ENCODE results near the gene NTSR1. TPM values are rescaled to one million over a fixed set of nuclear protein-coding genes. Genes with fewer than 3 reads are reported as not detected.

NTSR1 gene
- total and polyA plus RNA-seq, 2 of the 8 experiments (the other 6 are each of a cell fraction or from before 2014, with no cell fraction given) = 0.53 to 0.89 TPM

DNA sequence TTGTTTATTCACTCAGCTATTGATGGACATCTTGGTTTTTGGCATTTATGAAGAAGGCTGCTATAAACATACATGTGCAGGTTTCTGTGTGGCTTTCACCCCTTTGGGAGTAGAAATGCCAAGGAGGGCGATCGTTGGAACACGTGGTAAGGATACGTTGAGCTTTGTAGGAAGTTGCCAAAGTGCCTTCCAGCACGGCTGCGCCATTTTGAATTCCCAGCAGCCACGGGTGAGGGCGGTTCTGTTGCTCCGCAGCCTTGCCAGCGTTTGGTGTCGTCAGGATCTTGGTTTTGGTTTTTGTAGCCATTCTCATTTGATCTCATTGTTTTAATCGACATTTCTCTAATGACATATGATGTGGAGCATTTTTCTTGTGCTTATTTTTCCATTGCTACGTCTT lies 21.8 kb downstream of the NTSR1 start:
- no peak for DNase-seq (ENCODE audit: low read depth in 1 of 2, low spot score in 2 of 2)
- no peaks in the 10 kb centered on the region for H3K9me3 ChIP-seq (ENCODE audit: insufficient read depth in 2 of 2, low read depth in 1 of 2, low read length in 1 of 2)
- no peaks in the 10 kb centered on the region; a peak in 1 of 7 replicates for H3K27me3 ChIP-seq (replicated peaks in 1 of 4; ENCODE audit: control insufficient read depth in 3 of 4, extremely low read depth in 1 of 4, insufficient read depth in 3 of 4, low read length in 3 of 4)
- no peak overlapping the region for H2AK5ac ChIP-seq (ENCODE audit: low read depth, low read length)
- H3K18ac ChIP-seq (ENCODE audit: extremely low read depth, low read length) = no peak overlapping the region
- H3K23ac ChIP-seq (ENCODE audit: insufficient read length) = no peak overlapping the region
- H4K20me1 ChIP-seq (replicated peaks in 1 of 2; ENCODE audit: control insufficient read depth in 1 of 2, insufficient read depth in 2 of 2, low read length in 2 of 2) = no peaks in the 10 kb centered on the region
- WGBS, 2 experiments (ENCODE audit: extremely low coverage in 1 of 2, insufficient coverage in 1 of 2, insufficient read length in 1 of 2, insufficient replicate concordance in 2 of 2, low coverage in 1 of 2, low lambda C conversion rate in 2 of 2, missing lambda C conversion rate in 1 of 2) = 85% methylated on average over 13 of the region's 13 CpGs; no CpG with 5 or more reads in 1 of the 2 experiments
- no peak overlapping the region for H3K27ac ChIP-seq (ENCODE audit: low read depth, low read length)
- H3K79me2 ChIP-seq (ENCODE audit: control insufficient read depth in 1 of 2, insufficient read depth in 2 of 2, low read length in 2 of 2) = no peaks in the 10 kb centered on the region
- H2BK20ac ChIP-seq (ENCODE audit: low read length) = no peak overlapping the region
- no peaks in the 10 kb centered on the region for H3K79me1 ChIP-seq (ENCODE audit: low read depth, low read length)
- no peak overlapping the region for H4K91ac ChIP-seq (replicated peaks; ENCODE audit: insufficient read length, low read length)
- FAIRE-seq = no peak
- no peak overlapping the region for H2BK15ac ChIP-seq (ENCODE audit: low read length)
- H2BK5ac ChIP-seq (ENCODE audit: low read depth, low read length) = no peak overlapping the region
- H3K9ac ChIP-seq (replicated peaks in 1 of 4; ENCODE audit: extremely low read depth in 1 of 4, low read depth in 3 of 4, low read length in 3 of 4) = no peak overlapping the region
- peak overlapping the region; percentile 29 for H4K8ac ChIP-seq (ENCODE audit: extremely low read depth, insufficient read depth, low read length)
- H3K4me2 ChIP-seq (ENCODE audit: insufficient read depth in 1 of 2, low read depth in 2 of 2, low read length in 2 of 2) = no peak overlapping the region
- ChIA-PET CTCF (ENCODE audit: partially characterized antibody) (interaction anchor here (0.6 to 1.8 kb wide), 2 partner anchors 8 to 21 kb away, joined by 4 to 6 read pairs; partner anchors contain the start of gene NTSR1), POLR2A (ENCODE audit: partially characterized antibody) (no interaction called here)
- H3K4ac ChIP-seq (replicated peaks; ENCODE audit: insufficient read length, low read depth, low read length) = no peak overlapping the region
- no peak overlapping the region for H2BK12ac ChIP-seq (ENCODE audit: low read depth, low read length)
- no peaks in the 10 kb centered on the region; a peak in 1 of 7 replicates for H3K4me1 ChIP-seq (replicated peaks in 1 of 4; ENCODE audit: control insufficient read depth in 3 of 4, insufficient read depth in 4 of 4, low read length in 3 of 4)
- no peak overlapping the region for H3K4me3 ChIP-seq (ENCODE audit: extremely low read depth in 1 of 4, insufficient read depth in 2 of 4, low read depth in 3 of 4, low read length in 4 of 4)
- no peaks in the 10 kb centered on the region for H3K23me2 ChIP-seq (ENCODE audit: low read depth, low read length)
- no peak overlapping the region for H2BK120ac ChIP-seq (replicated peaks; ENCODE audit: low read depth, low read length)
- no peaks in the 10 kb centered on the region for H3K36me3 ChIP-seq (ENCODE audit: control insufficient read depth in 2 of 4, insufficient read depth in 4 of 4, low read length in 3 of 4)
- H3K14ac ChIP-seq (ENCODE audit: insufficient read length) = no peak overlapping the region
- no peak overlapping the region for H4K5ac ChIP-seq (ENCODE audit: insufficient read length, low read depth, low read length)
- H3K56ac ChIP-seq (replicated peaks; ENCODE audit: insufficient read length, low read depth, low read length) = no peak overlapping the region
- no peak overlapping the region for H2AFZ ChIP-seq (ENCODE audit: low read length)
- TF ChIP-seq BCL11A (IDR thresholded peaks at IDR 0.05; ENCODE audit: low read depth in 2 of 2, low read length in 2 of 2) (no peak), JUN (IDR thresholded peaks at IDR 0.05; ENCODE audit: low read depth, low read length) (no peak), GTF2F1 (IDR thresholded peaks at IDR 0.05; ENCODE audit: borderline replicate concordance, low read depth, low read length) (no peak), ZNF274 (IDR thresholded peaks at IDR 0.05; ENCODE audit: borderline replicate concordance, extremely low read depth, low read length) (no peak), SIX5 (IDR thresholded peaks at IDR 0.05; ENCODE audit: low read depth, low read length) (no peak), KDM1A (IDR thresholded peaks at IDR 0.05; ENCODE audit: borderline replicate concordance, low read length) (no peak), SP1 (IDR thresholded peaks at IDR 0.05; ENCODE audit: low read depth, low read length) (no peak), SP2 (IDR thresholded peaks at IDR 0.05; ENCODE audit: low read length) (no peak), SIN3A (conservative IDR thresholded peaks at IDR 0.05 in 1 of 2, IDR thresholded peaks at IDR 0.05 in 1 of 2; ENCODE audit: low read depth in 1 of 2, low read length in 2 of 2) (no peak), CBX8 (IDR thresholded peaks at IDR 0.05; ENCODE audit: borderline replicate concordance, low read depth, low read length) (no peak), NRF1 (IDR thresholded peaks at IDR 0.05; ENCODE audit: low read depth, low read length) (no peak)
